Right ventricle myocardium inferior (tissue), 1 donor: ENCODE measurements around the gene ZNF519. TPM values are rescaled to one million over a fixed set of nuclear protein-coding genes. Genes with fewer than 3 reads are reported as not detected.

Experiments
- ATAC-seq: fragments of 200-7000 bp; cut with Tn5 transposase; one replicate; pipeline ENCODE4 v1.9.1; 2020; ENCODE audit warnings: mild to moderate bottlenecking, moderate library complexity
- DNase-seq: peaks from one replicate; pipeline ENCODE4 v3.0.0; 2021; ENCODE audit errors: missing footprints
- intact Hi-C: fragments of 100-400 bp; cut with DNase I; formaldehyde crosslinking; loops from one replicate; pipeline ENCODE4 v1.11.0; 2022
- total RNA-seq: library from RNA; stranded (reverse); fragmentation: NEBNext Ultra II Directional; extraction: Animal tissue kit (Norgen Biotek cat#: 25700); gene quantifications from one replicate; pipeline ENCODE4 v1.2.1, GENCODE V29; 2021
- donor health status: DM: no; HTN: yes; CAD: no; lungs with severe emphysema.

The ZNF519 gene
- total RNA-seq, 1 donor from 2014 or later = 4.1 TPM

DNA sequence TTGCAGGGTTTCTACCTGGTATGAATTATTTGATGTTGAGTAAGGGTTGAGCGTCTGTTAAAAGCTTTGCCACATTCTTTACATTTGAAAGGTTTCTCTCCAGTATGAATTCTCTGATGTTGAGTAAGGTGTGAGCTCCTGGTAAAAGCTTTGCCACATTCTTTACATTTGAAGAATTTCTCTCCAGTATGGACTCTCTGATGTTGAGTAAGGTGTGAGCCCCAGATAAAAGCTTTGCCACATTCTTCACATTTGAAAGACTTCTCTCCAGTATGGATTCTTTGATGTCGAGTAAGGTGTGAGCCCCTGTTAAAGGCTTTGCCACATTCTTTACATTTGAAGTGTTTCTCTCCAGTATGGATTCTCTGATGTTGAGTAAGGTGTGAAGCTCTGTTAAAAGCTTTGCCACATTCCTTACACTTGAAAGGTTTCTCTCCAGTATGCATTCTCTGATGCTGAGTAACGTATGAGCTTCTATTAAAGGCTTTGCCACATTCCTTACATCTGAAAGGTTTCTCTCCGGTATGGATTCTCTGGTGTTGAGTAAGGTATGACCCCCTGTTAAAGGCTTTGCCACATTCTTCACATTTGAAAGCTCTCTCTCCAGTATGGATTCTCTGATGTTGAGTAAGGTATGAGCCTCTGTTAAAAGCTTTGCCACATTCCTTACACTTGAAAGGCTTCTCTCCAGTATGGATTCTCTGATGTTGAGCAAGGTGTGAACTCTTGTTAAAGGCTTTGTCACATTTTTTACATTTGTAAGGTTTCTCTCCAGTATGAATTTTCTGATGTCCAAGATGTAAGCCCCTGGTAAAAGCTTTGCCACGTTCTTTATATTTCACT is 27.1 kb downstream of the ZNF519 start:
- ATAC-seq (no peak), DNase-seq (no peak)
- intact Hi-C loops = no loop called here

DNA sequence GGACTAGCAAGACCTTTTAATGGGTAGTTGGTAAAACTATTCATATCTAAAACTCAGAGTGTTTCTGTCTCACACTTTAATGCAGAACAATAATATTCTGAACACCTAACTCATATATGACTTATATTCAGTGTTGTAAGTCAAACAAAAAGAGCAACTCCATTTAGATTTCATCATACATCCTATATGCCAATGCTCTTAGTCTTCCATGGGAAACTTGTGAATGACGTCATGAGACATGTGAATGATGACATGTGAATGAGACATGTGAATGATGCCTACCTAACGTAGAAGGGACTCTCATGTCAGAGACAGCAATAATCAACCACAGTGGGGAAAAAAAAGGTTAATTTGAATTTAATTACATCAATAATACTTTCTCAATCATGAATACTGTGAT is 28.0 kb downstream of the ZNF519 start:
- DNase-seq = no peak
- no peak for ATAC-seq
- intact Hi-C loops = no loop called here

DNA sequence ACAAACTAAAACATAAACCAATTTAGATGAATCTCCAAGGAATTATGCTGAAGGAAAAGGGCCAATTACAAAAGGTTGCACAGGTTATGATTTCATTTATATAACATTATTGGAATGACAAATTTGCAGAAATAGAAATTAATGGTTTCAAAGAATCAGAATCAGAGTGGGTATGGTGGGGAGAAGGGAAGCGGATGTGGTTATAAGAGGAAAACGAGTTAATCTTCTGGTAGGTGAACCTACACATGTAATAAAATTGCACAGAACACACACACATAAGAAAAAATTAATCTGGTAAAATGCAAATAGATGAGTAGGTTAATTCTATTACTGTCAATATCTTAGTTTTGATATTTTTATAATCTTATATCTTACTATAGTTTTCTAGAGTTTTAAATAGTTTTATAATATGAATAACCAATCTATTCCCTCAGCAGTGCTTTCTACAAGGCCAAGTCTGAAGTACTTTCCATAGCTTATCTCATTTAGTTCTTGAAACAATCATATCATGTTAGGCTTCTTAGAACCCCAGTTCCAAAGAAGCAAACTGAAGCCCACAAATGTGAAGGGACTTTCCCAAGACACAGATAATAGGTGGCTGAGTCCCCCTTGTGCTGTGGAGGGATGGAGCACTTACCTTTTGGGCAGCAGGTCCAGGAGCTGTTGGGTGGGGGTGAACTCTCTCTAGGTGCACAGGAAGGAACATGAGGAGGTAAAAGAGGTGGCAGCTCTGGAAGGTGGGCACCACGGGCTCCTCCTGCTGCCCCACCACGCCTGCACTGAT is 31.5 kb downstream of the ZNF519 start:
- intact Hi-C loops = no loop called here
- DNase-seq (no peak), ATAC-seq (no peak)

DNA sequence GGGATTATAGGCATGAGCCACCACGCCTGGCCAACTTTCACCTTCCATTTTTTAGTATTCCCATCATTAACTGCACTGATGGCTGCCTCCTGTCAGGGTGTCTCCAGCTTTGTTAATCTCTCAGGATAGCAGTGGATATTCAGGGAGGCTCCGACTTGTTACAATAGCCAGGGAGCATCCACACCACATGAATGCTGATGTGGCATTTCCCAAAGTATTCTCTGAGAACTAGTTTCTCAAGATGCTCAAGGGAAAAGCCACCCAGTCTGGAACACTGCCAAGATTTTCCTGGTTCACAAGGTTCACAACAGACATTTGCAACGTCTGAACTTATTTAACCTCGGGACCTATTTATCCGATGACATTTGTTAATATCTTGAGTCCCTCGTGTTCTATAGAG is 33.8 kb downstream of the ZNF519 start:
- intact Hi-C loops = no loop called here
- ATAC-seq (no peak), DNase-seq (no peak)

DNA sequence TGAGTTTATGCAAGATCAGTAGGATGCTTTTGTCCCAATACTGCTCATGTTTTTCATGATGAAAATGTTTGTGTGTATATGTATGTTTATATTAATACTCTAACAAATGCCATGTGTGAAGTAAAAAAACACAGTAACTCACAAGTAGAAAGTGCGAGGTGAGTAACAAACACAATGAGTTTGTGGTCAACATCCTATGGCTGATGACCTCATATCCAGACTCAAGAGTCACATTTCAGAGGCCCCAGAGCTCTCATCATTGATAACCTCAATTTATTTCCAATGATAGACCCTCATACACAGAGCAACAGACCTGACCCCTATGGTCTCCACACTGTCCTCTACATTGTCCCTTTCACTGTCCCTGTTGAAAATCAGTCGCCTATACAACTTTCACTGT is 34.5 kb downstream of the ZNF519 start:
- ATAC-seq = no peak
- no peak for DNase-seq
- intact Hi-C loops = no loop called here

DNA sequence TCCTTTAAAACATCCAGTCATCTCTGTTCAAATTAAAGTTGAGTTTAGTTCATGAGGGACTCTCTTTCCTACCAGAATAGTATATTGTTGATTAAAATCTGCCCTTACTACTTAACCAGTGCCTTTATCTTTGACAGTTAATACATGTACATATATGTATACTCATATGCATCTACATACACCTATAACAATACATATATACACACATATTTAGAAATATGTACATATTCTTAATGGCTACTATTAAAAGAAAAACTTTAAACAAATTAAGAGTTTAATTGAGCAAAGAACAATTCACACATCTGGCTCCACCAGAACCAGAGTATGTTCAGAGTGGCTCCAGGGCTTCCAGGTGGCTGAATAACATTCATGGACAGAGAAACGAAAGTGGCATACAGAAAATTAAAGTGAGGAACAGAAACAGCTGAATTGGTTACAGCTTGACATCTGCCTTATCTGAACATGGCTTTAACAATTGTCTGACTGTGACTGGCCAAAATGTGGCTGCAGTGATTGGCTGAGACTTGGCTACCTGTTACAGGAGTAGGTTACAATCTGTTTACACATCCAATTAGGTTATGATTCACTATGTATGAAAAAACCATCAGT is 38.8 kb downstream of the ZNF519 start:
- ATAC-seq (no peak), DNase-seq (no peak)
- intact Hi-C loops = no loop called here

DNA sequence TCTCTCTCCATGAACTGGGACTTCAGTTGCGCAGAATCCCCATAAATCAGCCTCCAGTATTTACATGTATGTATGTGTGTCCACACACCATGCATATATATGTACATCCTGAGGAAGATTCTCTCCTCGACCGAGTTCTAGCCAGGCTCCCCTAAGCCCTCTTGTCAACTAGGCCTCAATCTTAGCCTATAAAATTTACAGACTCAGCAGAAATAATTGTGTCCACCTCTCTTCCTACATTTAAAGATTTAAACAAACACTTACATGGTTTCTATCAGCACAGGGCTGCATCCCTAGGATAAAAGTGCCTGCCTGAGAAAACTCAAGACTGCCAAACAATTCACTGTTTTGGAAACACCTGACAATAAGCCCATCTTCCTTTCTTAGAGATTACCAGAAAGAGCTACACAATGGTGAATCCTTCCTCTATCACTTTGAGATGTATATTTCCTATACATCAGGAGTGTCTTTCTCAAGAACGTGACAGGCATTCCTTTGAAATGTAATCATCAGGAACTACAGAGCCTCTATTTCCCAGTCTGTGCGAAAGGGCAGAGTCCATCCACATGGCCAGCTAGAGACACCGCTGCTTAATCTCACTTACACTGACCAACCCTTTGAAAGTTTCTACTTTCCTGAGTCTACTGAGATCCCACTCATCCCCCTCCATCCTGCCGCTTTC is 39.5 kb downstream of the ZNF519 start:
- no peak for ATAC-seq
- DNase-seq = no peak
- intact Hi-C loops = no loop called here

DNA sequence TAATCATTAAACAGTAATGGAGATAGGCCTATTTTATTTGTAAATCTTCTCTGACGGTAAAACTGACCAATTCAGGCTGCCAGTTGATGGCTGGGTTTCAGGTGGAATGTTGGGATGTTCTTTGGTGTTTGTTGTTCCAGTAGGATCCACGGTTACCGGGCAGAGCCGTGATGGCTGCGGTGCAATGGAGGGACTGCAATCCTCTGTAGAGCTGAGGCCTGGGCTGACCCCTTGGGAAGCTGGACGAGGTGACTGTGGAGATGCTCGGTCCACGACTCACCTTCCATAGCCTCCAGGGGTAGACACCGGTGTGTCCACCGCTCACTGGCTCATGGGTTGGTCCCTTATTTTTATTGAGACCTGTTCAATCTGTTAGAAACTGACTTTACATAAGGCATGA is 42.5 kb downstream of the ZNF519 start:
- ATAC-seq (no peak), DNase-seq (no peak)
- intact Hi-C loops = no loop called here

DNA sequence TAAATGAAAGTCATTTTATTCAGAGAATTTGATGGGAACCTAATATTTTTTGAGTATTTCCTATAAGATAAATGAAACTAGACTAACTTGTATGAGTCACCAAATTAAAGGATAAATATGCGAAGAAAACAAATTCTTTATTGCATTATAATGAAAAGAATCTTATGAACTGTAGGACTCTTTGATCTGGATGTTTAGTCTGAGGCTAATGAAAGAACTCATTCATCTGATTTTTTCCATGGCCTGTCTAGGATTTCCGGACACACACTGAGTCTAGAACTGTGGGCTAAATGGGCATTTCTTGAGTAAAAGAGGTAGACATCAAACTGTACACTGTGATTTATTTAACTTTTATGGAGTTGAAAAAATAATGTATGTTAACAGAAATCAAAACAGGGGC is 43.0 kb downstream of the ZNF519 start:
- no peak for ATAC-seq
- intact Hi-C loops = no loop called here
- no peak for DNase-seq

DNA sequence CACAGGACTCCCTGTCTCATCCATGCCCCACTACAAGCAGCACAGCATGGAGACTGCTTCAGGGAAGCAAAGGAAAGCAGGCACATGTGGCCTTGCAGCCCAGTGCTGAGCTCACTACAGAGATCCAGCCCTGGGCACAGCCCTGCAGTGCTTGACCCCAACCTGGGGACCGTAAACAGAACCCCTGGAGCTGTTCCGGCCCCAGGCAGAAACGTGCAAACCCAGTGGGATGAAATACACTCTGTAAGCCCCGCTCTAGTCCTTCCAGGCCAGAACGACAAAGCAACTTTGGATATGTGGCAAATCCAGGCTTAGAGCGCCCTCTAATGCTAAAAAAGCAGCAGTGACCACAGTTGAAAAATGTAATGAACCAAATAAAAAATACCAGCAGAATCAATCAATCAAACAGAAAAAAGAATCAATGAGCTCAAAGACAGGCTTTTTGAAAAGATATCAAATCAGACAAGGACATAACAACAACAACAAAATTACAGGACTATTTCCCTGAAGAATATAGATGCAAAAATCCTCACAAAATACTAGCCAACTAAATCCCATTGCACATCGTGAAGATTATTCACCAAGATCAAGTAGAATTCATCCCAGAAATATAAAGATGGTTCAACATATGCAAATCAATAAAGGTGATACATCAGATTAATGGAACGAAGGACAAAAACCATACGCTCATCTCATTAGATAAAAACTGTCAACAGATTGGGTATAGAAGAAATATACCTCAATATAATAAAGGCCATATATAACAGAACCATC is 45.6 kb downstream of the ZNF519 start:
- intact Hi-C loops = loop anchor here (2.0 kb wide), 1 partner anchor 264 kb away; no protein-coding TSS in a partner anchor
- DNase-seq (no peak), ATAC-seq (peak; percentile 10)

DNA sequence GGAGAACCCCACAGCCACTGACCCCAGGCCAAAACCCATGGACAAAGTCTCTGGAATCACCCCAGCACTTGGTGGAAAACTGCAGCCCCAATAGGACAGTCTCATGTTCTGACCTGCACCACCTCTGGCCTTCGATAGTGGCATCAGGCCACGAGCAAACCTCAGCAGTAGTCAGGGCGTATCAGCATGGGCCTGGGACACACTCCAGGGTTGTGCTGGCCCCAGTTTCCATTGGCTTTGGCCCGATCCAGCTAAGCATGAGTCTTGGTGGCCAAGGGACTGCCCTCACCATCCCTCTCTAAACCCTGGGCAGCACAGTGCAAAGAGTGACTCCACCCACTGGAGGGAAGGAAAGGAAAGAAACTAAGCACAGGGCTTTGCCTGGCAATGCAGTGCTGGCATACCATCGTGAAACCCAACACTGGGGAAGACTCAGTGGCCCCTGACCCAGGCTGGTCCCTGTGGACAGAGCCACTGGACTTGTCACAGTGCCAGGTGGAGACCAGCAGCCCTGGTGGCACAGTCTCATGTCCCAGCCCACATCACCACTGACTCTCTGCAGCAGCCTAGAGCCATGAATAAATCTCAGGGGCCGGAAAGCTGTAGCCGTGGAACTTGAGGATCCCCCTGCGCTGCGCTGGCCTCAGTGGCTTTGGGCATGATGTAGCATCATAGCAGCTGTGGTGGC is 46.3 kb downstream of the ZNF519 start:
- intact Hi-C loops = loop anchor here (2.0 kb wide), 1 partner anchor 263 kb away; no protein-coding TSS in a partner anchor
- DNase-seq (no peak), ATAC-seq (peak; percentile 20)

DNA sequence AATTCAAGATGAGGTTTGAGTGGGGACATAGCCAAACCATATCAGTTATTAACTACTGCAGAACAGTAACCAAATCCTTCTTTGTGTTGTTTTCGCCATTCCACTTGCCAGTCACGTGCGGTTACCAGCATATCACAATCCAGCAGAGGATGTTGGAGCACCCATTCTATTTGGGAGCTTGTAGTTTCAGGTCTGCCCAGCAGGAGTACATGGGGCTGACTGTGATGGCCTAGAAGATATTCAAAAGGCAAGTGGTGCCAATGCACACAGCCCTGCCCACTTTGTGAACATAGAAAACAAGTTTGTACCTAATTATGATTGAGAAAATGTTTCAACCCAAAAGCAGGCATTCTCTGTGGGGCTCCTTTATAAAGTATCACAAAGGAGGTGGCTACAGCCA is 57.0 kb downstream of the ZNF519 start:
- intact Hi-C loops = no loop called here
- ATAC-seq (no peak), DNase-seq (no peak)

DNA sequence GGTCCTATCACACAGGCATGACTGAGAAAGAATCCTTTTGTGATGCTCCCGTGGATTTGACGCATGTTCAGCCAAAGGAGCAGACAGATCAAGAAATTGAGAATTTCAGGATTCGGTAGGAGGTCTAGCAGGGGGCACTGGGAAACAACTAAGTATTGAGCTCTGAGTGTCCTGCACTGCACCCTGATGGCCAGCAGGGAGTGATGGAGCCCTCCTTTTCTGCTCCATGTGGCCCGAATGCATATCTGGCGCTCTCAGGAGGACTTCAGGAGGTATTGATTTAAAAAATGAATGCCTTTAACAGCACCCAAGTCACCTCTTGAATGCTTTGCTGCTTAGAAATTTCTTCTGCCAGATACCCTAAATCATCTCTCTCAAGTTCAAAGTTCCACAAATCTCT is 58.0 kb downstream of the ZNF519 start:
- intact Hi-C loops = no loop called here
- DNase-seq (no peak), ATAC-seq (no peak)

DNA sequence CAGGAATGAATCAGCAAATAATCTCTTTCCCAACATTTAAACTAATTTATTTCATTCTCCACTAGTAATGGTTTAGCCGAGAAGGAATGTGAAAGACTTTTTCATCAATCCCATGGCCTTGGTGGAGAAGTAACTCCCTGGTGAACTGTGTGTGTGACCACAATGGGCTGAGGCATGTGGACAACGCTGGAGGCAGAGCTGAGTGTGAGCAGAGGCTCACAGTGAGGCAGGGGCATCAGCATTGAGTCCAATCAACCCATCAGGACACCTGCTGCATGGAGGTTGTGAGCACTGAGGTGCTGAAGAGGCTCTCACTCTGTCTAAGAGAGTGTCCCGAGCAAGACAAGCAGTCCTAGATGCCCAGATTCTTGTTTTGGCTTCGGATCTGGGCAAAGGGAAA is 78.6 kb downstream of the ZNF519 start:
- intact Hi-C loops = no loop called here
- DNase-seq (no peak), ATAC-seq (no peak)
